22Rv1 (cell line): ENCODE data around the gene TTC16.
A peak's percentile ranks its signal among the peaks of the same experiment; 100 is the strongest.

Experiments used
- CTCF ChIP-seq: fragments of 450-650 bp; IDR thresholded peaks from 2 replicates; pipeline ENCODE4 v1.5.1; 2017; ENCODE audit warnings: mild to moderate bottlenecking
- ZFX ChIP-seq: fragments of 450-650 bp; IDR thresholded peaks from 2 replicates; pipeline ENCODE4 v1.6.1; 2017; ENCODE audit warnings: antibody characterized with exemption, borderline replicate concordance

- peak; percentile 19 for TF ChIP-seq CTCF
- TF ChIP-seq ZFX: no peak
Observed at GRCh38 chr9:127735530-127736185, 19.8 kb downstream of the TTC16 start.
